NCI-H446 treated with DMSO at 0.1 percent for 48 hours (cell line): Measurements from ENCODE around the gene SF1.

Source experiments
- DNase-seq: peaks from one replicate; lab custom pipeline; 2025; lab: John Stamatoyannopoulos, UW

The SF1 gene

DNA sequence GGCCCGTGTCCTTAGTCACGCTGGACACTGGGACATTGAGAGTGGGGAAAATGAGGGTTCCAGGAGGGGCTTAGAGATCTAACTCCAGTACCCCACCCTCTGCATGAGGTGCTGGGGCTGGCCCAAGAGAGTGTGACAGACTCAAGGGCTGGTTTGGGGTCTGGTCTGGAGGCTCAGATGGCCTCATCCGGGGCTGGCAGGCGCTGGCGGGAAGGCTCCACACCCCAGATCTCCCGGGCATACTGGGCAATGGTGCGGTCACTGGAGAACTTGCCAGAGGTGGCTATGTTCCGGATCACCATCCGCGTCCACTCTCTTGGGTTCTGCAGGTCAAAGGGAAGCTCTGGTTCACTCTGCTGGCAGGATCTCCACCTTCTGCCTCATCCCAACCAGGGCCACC, 31.9 kb downstream of the SF1 start:
- no peak for DNase-seq

DNA sequence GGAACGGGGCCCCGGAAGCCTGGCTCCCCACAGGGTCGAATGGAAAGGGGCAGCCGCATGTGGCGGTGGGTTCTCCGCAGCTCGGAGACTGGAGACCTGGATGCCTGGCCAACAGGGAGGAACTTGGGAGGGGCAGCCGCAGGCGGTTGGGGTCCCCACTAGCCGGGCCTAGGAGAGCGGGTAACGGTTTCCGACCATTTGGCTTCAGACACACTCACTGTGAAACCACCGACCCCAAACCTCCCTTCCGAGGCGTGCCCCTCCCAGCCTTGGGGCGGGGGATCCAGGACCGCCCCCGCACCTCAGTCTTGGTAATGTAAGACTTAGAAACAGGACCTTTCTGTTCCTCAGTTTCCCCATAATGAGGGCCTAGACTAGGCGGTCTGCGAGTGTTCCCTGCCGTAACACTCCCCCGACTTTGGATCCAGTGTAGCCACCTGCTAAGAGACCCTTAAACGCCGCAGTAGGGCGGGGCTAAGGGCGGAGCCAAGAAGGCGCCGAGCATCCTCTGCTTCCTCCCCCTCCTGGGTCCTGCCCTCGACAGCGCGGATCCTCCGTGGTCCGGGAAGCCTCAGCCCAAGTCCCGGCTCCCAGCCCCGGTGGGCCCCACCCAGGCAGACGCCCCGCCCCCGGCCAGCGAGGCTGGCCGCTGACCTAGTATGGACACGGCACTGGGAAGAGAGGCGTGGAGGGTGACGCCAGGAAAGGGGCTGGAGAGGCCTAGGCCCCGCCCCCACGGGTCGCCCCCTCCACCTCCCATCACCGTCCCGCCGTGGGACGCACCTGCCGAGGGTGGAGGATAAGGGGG, 32.6 kb downstream of the SF1 start:
- no peak for DNase-seq

GRCh38 chr11:64745189-64745520, 33.2 kb downstream of the SF1 start:
- no peak for DNase-seq

DNA sequence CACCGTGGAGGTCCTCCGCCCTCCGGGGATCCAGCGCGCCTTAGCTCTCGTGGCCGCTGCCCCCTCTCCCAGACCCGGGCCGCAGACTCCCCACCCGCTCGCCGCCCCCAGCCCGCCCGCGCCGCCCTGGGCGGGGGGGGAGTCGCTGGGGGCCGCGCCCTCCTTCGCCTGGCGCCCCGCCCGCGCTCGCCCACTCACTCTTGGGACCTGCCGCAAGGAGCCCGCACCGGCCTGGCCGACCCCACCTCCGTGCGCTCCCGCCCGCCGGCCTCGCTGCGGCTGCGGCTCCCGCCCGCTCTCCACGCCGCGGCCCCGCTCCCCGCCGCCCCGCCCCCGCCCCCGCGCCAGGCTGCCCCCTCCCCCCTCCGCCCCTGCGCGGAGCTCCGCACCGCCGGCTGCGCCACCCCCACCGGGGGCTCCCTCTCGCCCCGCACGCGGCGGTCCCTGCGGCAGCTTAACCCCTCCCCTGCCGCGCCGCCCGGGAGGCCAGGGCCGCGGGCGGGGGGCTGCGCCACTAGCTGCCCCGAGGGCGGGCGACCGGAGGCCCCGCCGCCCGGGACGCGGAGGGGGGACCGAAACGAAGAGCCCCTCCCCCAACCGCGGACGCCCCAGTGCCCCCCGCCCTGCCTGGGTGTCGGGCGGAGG, 33.7 kb downstream of the SF1 start:
- DNase-seq, result no peak

GRCh38 chr11:64743591-64744543, 34.5 kb downstream of the SF1 start, which contains the start of gene RASGRP2:
Gene RASGRP2 (minus strand): TSS chr11:64744142. CDS start chr11:64742866, 1,276 bp downstream.
- no peak for DNase-seq

DNA sequence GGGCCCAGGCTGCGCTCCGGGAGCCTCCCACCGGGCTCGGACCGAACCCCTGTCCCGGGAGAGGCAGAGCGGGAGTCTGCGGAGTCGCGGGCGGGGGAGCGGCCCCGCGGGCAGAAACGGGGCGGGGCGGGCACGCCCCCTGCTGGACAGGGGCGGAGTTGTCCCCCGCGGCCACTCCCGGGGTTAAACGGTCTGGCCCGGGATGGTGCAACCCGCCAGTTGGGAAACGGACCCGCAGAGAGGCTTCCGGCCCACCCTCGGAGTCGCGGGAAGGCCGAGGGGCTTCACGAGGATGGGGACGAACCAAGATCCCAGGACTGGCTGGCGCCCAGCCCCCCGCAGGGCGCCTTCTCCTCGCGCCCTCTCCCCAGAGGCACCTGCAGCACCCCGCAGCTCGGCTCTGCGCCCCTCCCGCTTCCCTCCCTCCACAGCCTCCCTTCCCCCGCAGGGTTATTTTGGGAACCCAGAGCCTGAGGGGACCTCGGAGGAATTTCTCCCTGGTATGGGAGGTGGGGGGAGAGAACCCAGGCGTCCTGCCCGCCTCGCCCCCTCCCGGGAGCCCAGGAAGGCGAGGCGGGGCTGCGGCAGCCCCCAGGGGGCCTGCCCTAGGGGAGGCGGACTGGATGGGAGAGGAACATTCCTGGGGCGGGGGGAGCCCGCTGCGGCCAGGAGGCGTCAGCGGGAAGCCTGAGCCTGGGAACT, 35.3 kb downstream of the SF1 start:
- DNase-seq, result no peak

DNA sequence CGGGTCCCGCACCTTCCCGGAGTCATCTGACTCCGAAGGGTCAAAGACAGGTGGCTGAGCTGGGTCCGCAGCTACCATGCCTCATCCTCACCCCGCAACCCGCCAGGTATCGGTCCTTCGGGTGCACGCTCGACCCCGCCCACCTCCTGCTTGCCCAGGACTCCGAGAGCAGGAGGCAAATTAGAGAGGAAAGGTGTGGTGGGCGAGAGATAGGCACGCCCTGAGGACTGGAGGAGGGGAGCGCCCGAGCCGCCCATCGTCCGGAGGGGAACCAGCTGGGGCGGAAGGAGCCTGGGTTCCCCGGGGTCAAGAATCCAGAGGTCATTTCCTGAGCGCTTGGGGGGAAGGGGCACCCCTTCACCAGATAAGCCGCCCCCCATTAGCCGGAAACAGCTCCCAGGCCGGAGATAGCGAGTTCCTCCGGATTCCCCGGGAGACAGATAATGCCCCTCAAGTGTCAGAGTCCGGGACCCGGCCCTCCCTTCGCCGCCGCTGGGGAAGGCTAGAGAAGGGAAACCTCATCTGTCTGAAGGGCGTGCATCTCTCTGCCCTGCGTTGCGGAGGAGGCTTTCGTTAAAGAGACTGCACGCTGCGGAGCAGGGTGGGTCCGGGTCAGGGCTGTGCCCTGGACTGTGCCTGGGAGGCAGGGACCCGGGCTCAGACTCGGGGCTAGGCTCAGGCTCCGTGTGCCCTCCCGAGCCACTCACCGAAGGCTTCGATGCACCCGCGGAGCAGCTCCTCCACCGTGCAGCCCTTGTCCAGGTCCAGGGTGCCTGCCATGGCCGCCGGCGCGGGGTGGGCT, 36.1 kb downstream of the SF1 start:
- no peak for DNase-seq

- DNase-seq, result no peak
Measured at GRCh38 chr11:64741375-64742086, 36.8 kb downstream of the SF1 start.

- DNase-seq, result no peak
Measured at GRCh38 chr11:64739871-64740270, 38.5 kb downstream of the SF1 start.

- no peak for DNase-seq
Measured at GRCh38 chr11:64736654-64737053, 41.7 kb downstream of the SF1 start.

DNA sequence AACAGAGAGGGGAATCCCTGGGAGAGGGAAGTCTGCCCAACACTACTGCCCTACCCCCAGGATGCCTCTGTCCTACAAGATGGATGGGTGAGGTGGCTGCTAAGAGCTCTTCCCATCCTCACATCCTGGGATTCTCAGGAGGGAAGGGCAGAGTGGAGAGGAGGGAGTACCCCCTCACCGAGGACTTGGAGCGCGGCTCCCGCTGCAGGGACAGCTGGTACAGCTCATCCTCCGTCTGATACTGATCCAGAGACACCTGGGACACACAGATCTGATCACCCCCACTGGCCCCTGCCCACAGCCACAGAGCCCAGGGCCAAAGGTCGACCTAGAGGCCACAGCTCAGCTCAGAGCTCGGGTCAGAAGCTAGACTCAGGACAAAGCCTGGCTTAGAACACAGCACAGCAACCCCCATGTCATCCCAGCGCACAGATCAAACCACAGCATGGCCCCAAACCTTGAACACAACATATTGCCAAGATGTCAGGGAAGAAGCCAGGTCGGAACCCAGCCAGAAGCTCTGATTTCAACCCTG, 42.5 kb downstream of the SF1 start:
- no peak for DNase-seq

DNA sequence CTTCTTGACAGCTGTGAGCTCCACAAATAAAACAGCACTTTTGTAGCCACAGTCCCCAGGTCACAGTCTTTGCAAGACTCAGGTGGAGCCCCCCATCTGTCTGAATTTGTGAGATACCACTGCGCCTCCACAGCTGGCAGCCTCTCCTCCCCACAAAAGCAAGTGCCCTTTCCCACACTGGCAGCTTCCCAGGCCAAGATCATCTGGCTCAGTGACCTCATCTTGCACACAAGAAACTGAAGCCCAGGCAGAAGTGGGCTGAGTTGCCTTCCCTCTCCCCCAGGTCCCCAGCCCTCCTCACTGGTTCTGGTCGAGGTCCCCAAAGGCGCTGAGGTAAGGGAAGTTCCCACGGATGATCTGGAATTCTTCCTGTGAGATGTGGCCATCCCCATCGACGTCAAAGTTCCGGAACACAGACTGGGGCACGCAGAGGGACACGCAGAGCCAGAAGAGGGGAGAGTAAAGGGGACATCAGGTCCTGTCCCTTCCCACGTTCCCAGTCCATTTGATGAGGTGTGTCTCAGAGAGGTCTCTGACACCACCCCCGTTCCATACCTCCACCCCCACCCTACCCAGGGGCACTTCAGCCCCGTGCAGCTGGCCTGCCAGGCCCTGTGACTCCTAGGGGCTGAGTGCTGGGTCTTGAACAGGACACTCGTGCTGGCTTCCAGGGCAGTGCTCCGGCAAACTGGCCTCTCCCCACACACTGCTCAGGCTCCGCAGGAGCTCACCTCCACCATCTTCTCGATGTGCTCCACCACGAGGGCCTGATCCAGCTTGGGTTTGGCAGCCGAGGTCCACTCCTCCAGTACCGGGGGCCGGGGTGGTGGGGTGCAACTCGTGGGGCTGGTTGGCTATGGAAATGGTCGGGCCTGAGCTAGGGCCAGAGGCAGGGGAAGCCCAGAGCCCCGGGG, 43.3 kb downstream of the SF1 start:
- no peak for DNase-seq

DNA sequence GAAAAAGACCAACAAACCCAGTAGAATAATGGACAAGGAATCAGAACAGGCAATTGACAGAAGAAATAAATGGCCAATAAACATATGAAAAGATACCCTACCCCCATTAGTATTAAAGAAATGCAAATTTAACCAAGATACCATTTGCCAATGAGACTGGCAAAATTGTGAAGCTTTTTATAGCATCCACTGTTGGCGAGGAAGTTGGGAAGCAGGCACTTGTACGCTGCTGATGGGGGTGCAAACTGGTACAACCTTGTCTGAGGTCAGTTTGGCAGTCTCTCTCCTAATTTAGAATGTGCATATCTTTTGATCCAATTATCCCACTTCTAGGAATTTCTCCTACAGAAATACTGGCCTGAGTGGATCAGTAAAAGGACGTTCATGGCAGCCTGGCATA, 46.7 kb downstream of the SF1 start:
- DNase-seq, result no peak

DNA sequence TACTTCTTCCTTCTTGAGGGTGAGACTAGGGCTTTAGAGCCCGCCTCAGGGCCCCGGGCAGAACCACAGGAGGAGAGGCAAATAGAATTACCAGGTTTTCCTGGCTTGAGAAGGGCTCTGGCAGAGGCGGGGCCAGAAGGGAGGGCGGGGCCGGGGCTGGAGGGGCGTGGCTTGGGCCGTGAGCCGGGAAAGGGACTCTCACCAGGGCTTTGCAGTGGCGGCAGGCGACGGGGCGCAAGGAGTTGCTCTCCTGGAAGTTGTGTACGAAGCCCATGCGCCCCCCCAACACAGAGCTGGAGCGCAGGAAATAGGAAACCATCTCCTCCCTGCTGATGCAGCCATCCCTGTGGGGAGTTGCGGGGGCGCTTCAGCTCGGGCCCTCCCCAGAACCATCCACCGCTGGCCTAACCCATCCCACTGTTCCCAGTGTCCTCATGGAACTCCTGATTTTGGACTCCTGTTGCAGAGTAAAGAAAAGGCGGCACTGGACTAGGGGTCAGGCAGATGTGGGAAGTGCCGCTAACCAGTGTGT, 48.4 kb downstream of the SF1 start:
- no peak for DNase-seq

DNA sequence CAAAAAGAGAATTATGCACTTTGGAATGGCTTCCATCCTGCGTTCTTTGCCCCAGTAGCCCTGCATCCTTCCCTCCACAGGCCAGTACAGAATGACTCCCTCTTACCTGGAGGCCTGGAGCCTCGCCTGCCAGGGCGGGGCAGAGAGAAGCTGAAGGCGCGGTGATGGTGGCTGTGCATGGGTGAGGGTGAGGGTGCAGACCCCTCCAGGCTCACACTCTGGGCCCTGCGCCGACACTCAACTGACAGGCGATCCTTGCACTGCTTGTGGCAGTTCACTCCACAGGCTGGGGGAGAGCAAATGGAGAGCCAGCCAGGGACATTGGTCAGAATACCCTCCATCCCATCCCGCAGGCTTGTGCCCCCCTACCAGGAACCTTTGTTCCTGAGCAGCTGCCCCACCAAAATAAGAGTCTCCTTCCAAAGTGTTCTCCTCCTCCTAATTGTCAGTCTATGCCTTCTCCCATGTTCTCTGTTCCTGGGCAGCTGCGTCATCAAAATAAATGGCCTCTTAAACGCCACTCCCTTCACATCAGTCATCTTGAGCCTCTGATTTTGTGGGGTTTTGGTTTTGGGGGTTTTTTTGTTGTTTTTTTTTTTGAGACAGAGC, 49.5 kb downstream of the SF1 start:
- no peak for DNase-seq

DNA sequence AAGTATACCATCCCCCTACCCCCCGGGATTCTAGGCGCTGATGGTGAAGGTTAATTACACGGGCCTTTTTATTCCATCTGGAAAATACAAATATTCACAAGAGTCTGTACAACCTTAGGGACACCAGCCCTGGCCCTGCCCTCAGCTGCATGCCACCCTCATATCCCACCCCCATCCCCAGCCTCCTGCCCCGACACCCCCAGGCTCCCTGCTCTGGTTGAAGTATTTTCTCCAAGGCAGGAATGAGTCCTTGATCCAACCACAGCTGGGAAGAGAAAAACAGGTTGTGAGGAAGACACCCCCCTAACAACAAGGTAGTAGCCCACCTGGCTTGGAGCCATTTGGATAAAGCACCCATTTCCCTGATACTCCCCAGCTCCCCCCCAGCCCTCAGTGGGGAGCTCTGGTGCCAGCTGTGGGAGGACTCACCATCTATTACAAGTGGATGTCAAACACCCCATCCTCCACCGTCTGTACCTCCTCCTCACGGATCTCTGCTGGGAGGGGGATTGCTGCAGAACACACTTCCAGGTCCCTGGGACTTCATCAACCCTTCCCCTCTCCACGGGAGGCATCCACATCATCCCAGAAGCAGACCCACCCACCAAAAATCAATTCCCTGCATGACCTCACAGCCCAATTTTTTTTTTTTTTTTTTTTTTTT, 51.3 kb downstream of the SF1 start:
- no peak for DNase-seq

GRCh38 chr11:64726211-64726641, 52.1 kb downstream of the SF1 start:
- no peak for DNase-seq
